Renal cortical epithelial cell (primary cell): ENCODE data around the gene FALEC. TPM values are rescaled to one million over a fixed set of nuclear protein-coding genes. Genes with fewer than 3 reads are reported as not detected.
A peak's percentile ranks its signal among the peaks of the same experiment; 100 is the strongest.
"Not testable (repeated sequence)": the region's sequence is repeated elsewhere in the genome, so short reads cannot be mapped to it uniquely, and the experiment has no call there.

ENCODE experiments used
- DNase-seq: peaks from one replicate; pipeline ENCODE4 v3.0.0-alpha.2; 2011; ENCODE audit warnings: low read depth
- total RNA-seq: library from RNA; depleted of rRNA; stranded (reverse); fragments of >200 nt; gene quantifications from 2 replicates; pipeline ENCODE4 v1.2.3, GENCODE V29; 2014

Gene FALEC
- total RNA-seq, 1 donor from 2014 or later, result not detected

- DNase-seq, result no peak
Measured at GRCh38 chr1:150558761-150559655, 43.5 kb downstream of the FALEC start.

DNA sequence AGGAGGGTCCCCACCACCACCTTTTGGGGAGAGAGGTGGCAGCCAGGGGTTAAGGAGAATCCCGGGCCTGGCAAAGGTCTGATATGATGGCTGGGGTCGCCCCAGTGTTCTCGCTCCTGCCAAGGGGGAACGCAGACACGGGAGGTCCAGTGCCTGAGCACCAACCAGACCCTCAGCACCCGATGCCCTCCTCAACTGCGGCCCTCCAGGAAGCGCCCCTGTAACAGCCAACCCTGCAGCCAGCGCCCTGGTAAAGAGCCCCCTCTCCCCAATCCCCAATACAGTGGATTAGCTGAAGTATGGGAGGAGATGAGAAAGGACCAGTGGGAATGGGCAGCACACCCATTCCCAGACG, 44.1 kb downstream of the FALEC start:
- no peak for DNase-seq

DNA sequence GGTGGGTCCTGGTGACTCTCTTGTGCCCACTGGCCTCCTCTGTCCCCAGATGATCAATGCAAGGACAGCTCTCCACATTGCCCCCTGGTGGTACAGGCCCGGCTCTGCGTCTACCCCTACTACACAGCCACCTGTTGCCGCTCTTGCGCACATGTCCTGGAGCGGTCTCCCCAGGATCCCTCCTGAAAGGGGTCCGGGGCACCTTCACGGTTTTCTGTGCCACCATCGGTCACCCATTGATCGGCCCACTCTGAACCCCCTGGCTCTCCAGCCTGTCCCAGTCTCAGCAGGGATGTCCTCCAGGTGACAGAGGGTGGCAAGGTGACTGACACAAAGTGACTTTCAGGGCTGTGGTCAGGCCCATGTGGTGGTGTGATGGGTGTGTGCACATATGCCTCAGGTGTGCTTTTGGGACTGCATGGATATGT, 44.5 kb downstream of the FALEC start:
- no peak for DNase-seq

DNA sequence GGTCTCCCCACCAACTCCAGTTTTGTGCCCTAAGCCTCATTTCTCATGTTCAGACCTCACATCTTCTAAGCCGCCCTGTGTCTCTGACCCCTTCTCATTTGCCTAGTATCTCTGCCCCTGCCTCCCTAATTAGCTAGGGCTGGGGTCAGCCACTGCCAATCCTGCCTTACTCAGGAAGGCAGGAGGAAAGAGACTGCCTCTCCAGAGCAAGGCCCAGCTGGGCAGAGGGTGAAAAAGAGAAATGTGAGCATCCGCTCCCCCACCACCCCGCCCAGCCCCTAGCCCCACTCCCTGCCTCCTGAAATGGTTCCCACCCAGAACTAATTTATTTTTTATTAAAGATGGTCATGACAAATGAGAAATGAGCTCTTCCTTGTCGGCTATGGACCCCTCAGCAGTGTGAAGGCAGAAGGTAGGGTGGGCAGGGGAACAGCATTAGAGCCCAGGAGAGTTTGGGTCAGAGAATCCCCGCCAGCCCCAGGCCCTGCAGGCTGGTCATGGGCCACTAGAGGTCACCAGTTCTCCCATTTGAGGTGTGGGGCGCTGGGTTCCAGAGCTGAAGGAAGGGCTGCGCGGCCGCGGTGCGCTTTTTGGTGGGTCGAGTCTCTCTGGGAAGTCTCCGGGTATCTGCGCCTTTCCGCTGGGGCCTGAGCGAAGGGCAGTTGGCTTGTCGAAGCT, 45.2 kb downstream of the FALEC start:
- no peak for DNase-seq

- DNase-seq, result peak; percentile 98
Measured at GRCh38 chr1:150561254-150561973, 45.9 kb downstream of the FALEC start.

- peak; percentile 90 for DNase-seq
Measured at GRCh38 chr1:150561974-150562445, 46.5 kb downstream of the FALEC start.

DNA sequence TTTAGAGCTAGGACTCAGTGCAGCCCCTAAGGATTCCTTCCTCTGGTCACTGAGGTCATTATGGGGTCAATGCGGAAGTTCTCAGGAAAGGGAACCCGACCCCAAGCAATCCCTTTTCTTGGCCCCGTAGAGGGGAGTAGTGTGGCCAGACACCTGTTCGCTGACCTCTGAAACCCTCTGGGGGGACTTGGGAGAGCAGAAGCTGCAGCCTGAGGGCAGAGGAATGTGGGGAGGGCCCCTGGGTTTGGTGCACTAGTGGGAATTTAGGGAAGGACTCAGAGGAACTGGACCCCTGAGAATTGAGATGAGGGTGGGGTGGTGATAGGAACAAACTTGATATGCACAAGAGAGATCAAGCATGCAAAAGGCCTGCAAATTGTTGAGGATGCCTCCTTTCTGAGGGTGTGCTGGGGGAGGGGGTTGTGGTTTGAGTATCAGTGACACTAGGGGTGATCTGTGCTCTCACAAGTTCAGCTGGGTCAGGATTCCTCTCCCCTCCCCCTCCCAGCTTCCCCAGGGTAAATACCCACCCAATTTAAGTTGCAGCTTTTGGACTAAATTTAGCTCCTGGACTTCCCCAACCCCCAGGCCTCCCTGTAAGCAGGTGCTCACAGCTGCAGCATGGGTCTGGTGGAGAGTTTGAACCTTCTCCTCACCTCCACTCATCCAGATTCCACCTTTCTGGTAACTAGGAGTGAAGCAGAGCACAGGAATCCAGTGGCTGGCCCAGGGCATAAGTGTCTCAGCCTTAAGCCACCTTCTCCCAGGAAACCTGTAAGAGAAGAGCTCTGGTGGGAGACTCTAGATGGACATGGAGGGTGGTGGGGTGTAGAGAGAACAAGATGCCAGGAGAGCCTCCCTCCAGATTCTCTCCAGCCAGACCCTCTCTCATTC, 47.1 kb downstream of the FALEC start:
- no peak for DNase-seq

DNA sequence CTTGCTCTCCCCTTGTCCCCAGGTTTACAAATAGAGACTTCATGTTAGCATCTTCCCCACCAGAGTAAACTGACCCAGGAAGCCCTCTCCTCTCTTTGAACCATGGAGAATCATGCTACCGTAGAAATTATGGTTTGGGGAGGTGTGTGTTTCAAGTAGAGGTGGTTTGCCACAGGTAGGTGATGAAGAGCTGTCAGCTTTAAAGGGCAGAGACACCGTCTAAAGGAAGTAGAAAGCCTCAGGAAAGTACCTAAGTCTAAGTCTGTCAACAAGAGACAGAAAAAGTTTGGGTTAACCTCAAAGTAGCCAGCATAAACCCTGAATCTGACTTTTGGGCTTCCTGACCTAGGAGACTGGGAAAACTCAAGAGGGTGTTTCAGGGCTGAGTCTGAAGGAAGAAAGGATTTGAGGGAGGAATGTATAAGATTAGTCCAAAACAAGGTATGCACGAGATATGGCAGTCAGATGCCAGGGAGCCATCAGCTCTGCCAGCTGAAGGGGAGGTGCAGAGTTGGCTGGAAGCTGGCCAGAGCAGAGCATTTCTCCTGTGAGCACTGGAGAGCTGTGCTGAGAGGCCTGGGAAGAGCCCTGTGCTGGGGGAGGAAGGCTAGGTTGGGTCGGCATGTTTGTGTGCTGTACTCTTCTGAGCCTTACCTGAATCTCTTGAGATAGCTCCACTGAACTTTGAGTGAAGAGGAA, 47.9 kb downstream of the FALEC start:
- DNase-seq, result peak; percentile 70

DNA sequence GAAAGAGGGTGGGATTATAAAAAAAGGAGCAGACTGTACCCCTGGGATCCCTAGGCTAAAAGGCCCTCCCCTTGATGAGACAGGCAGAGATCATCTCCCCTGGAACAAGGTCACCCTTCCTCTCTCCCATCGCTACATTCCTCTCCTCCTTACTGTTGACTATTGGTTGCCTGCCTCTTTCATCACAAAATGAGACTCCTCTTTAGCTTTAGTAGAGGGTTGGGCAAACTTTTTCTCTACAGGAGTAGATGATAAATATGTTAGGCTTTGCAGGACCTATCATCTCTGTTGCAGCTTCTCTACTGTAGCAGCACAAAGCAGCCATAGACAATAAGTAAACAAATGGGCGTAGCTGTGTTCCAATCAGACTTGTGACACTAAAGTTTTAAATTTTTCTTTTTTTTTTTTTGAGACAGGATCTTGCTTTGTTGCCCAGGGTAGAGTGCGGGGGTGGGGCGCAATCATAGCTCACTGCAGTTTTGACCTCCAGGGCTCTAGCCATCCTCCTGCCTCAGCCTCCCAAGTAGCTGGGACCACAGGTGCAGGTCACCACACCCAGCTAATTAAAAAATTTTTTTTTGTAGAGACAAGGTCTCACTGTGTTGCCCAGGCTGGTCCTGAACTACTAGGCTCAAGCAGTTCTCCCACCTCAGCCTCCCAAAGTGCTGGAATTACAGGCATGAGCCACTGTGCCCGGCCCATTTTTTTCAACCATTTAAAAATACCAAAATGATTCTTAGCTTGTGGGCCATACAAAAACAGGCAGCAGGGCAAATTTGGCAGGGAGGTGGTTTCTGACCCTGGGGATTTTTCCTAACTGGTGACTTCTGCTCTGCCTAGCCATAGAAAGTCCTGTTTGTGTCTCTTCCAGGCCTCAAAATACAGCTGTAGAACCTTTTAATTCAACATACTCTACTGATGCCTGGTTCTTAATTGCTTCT, 48.8 kb downstream of the FALEC start:
- no peak for DNase-seq

DNA sequence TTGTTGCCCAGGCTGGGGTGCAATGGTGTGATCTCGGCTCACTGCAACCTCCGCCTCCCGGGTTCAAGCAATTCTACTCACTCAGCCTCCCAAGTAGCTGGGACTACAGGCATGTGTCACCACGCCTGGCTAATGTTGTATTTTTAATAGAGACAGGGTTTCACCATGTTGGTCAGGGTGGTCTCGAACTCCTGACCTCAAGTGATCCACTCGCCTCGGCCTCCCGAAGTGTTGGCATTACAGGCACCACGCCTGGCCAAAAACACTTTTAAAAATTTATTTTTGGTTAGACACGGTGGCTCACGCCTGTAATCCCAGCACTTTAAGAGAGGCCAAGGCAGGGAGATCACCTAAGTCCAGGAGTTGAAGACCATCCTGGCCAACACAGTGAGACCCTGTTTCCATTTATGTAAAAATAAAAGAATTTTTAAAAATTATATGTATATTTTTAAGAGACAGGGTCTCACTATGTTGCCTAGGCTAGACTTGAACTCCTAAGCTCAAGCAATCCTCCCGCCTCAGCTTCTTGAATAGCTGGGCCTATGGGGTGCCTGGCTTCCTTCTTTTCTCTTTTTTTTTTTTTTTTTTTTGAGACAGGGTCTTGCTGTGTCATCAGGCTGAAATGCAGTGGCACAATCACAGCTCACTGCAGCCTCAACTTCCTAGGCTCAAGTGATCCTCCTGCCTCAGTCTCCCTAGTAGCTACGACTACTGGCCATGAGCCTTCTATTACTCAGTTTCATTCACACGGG, 49.9 kb downstream of the FALEC start:
- DNase-seq, result not testable (repeated sequence)

GRCh38 chr1:150566589-150567340, 51.2 kb downstream of the FALEC start:
- no peak for DNase-seq

GRCh38 chr1:150567341-150567716, 51.8 kb downstream of the FALEC start:
- DNase-seq, result peak; percentile 67

- peak; percentile 100 for DNase-seq
Measured at GRCh38 chr1:150567717-150568593, 52.4 kb downstream of the FALEC start.

DNA sequence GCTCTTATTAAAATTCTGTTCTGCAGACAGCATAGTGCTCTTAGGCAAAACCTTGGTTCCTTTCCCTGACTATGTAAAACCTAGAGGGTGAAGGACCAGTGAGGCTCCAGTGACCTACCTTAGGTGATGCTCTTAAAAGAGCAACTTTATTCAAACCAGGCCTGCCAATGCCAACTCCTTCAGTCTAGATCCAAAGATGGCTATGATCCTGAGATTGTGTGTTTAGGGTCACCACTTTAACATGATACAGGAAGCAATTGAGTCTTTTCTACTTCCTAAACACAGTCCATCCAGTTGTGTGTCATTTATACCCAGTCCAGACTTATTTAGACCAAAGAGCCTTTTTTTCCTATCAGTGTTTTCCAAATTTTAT, 53.0 kb downstream of the FALEC start:
- no peak for DNase-seq

- no peak for DNase-seq
Measured at GRCh38 chr1:150572918-150573647, 57.5 kb downstream of the FALEC start.

GRCh38 chr1:150573648-150574071, 58.1 kb downstream of the FALEC start:
- not testable (repeated sequence) for DNase-seq
